ENCODE measurements around the gene SEC14L3.

Gene SEC14L3

GRCh38 chr22:30471616-30472318 lies at the start of gene SEC14L3:
SEC14L3 (minus strand) TSS chr22:30472017; CDS start chr22:30471958, 59 bp downstream.
- no peak for DNase-seq (ENCODE audit: low read depth in 2 of 2, low spot score in 1 of 2)

- no peak for DNase-seq (ENCODE audit: low read depth in 2 of 2, low spot score in 1 of 2)
These were observed 48.1 kb upstream of the SEC14L3 start for GRCh38 chr22:30519842-30520425.

- DNase-seq (ENCODE audit: low read depth in 2 of 2, low spot score in 1 of 2): no peak
These were observed 44.9 kb upstream of the SEC14L3 start for GRCh38 chr22:30516731-30517130.

- no peak for DNase-seq (ENCODE audit: low read depth in 2 of 2, low spot score in 1 of 2)
These were observed 44.5 kb upstream of the SEC14L3 start for GRCh38 chr22:30516273-30516672.

GRCh38 chr22:30514252-30514651 lies 42.4 kb upstream of the SEC14L3 start:
- no peak for DNase-seq (ENCODE audit: low read depth in 2 of 2, low spot score in 1 of 2)

GRCh38 chr22:30513462-30513861 lies 41.6 kb upstream of the SEC14L3 start:
- no peak for DNase-seq (ENCODE audit: low read depth in 2 of 2, low spot score in 1 of 2)

- no peak for DNase-seq (ENCODE audit: low read depth in 2 of 2, low spot score in 1 of 2)
These were observed 40.1 kb upstream of the SEC14L3 start for GRCh38 chr22:30511911-30512310.

- no peak for DNase-seq (ENCODE audit: low read depth in 2 of 2, low spot score in 1 of 2)
These were observed 39.3 kb upstream of the SEC14L3 start for GRCh38 chr22:30511109-30511508.

GRCh38 chr22:30508216-30508615 lies 36.4 kb upstream of the SEC14L3 start:
- DNase-seq (ENCODE audit: low read depth in 2 of 2, low spot score in 1 of 2): no peak

GRCh38 chr22:30507670-30508069 lies 35.9 kb upstream of the SEC14L3 start:
- no peak for DNase-seq (ENCODE audit: low read depth in 2 of 2, low spot score in 1 of 2)

- no peak for DNase-seq (ENCODE audit: low read depth in 2 of 2, low spot score in 1 of 2)
These were observed 34.7 kb upstream of the SEC14L3 start for GRCh38 chr22:30506507-30506968.

GRCh38 chr22:30503551-30503950 lies 31.7 kb upstream of the SEC14L3 start:
- DNase-seq (ENCODE audit: low read depth in 2 of 2, low spot score in 1 of 2): no peak

GRCh38 chr22:30502911-30503310 lies 31.1 kb upstream of the SEC14L3 start:
- DNase-seq (ENCODE audit: low read depth in 2 of 2, low spot score in 1 of 2): no peak

- DNase-seq (ENCODE audit: low read depth in 2 of 2, low spot score in 1 of 2): no peak
These were observed 30.3 kb upstream of the SEC14L3 start for GRCh38 chr22:30502153-30502552.

- no peak for DNase-seq (ENCODE audit: low read depth in 2 of 2, low spot score in 1 of 2)
These were observed 28.8 kb upstream of the SEC14L3 start for GRCh38 chr22:30500628-30501027.

- no peak for DNase-seq (ENCODE audit: low read depth in 2 of 2, low spot score in 1 of 2)
These were observed 25.8 kb upstream of the SEC14L3 start for GRCh38 chr22:30497466-30498150.

- no peak for DNase-seq (ENCODE audit: low read depth in 2 of 2, low spot score in 1 of 2)
These were observed 23.4 kb upstream of the SEC14L3 start for GRCh38 chr22:30495041-30495784.

GRCh38 chr22:30492144-30492543 lies 20.3 kb upstream of the SEC14L3 start:
- DNase-seq (ENCODE audit: low read depth in 2 of 2, low spot score in 1 of 2): no peak

- DNase-seq (ENCODE audit: low read depth in 2 of 2, low spot score in 1 of 2): no peak
These were observed 19.6 kb upstream of the SEC14L3 start for GRCh38 chr22:30491381-30491780.

- DNase-seq (ENCODE audit: low read depth in 2 of 2, low spot score in 1 of 2): no peak
These were observed 18.6 kb upstream of the SEC14L3 start for GRCh38 chr22:30490399-30490798.

- DNase-seq (ENCODE audit: low read depth in 2 of 2, low spot score in 1 of 2): no peak
These were observed 16.3 kb upstream of the SEC14L3 start for GRCh38 chr22:30488121-30488520.

All from stimulated activated CD8-positive, alpha-beta memory T cell treated with anti-CD3 and anti-CD28 coated beads, Interleukin-4, amount 100 ng/mL, for 1 hour (primary cell).